Measurements from ENCODE around the gene TOMM7. TPM values are rescaled to one million over a fixed set of nuclear protein-coding genes. Genes with fewer than 3 reads are reported as not detected.
"Not testable (repeated sequence)": the region's sequence is repeated elsewhere in the genome, so short reads cannot be mapped to it uniquely, and the experiment has no call there.

TOMM7 gene
- polyA plus RNA-seq, 1 of the 3 experiments (the other 2 are of a cell fraction): 546 TPM

DNA sequence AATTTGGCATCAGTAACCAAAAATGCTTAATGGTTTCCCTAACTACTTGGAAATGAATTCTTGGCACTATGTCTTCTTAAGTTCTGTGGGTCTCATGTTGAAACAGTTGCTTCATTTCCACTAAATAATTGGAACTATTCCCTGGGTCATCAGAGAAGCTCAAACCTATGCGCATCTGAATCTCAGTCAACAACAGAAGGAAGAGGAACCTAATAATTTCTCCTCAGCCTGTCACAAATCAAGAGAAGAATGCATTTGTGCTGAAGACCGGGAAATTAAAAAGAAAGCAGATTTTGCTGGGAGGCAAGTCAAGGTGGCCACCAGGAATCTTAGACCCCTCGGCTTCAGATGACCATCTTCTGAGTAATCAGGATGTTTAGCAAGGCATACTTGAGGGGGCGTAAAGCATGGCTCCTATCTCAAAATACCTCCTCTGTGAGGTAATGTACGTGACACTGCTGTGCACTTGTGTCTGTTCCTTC is 41.4 kb downstream of the TOMM7 start:
- no peaks in the 10 kb centered on the region for H4K20me1 ChIP-seq (ENCODE audit: insufficient read depth)
- H3K4me2 ChIP-seq: no peak overlapping the region
- H3K9ac ChIP-seq: no peak overlapping the region
- no peak overlapping the region for H3K4me3 ChIP-seq (ENCODE audit: low read depth in 2 of 2, low read length in 1 of 2)
- H3F3A ChIP-seq (replicated peaks; ENCODE audit: insufficient read depth): peaks cover 4% of the 10 kb centered on the region
- POLR2A ChIA-PET: no interaction called here
- H3K36me3 ChIP-seq (replicated peaks in 1 of 2; ENCODE audit: control insufficient read depth in 1 of 2, insufficient read depth in 2 of 2, low read length in 1 of 2): no peaks in the 10 kb centered on the region
- H3K9me2 ChIP-seq: no peaks in the 10 kb centered on the region
- no peaks in the 10 kb centered on the region for H3K9me3 ChIP-seq
- 19% methylated on average over 5 of the region's 5 CpGs for WGBS (ENCODE audit: low lambda C conversion rate)
- no peaks in the 10 kb centered on the region for H3K79me2 ChIP-seq (ENCODE audit: insufficient read depth)
- no peak for DNase-seq
- H3K4me1 ChIP-seq (ENCODE audit: control insufficient read depth in 1 of 2, insufficient read depth in 2 of 2, low read depth in 1 of 2, low read length in 1 of 2): no peaks in the 10 kb centered on the region; a peak in 3 of 4 replicates
- H3K27me3 ChIP-seq (ENCODE audit: insufficient read depth): no peaks in the 10 kb centered on the region
- TF ChIP-seq SMC3 (IDR thresholded peaks at IDR 0.05; ENCODE audit: low read depth, low read length) (no peak), POLR2AphosphoS5 (IDR thresholded peaks at IDR 0.05; ENCODE audit: low read depth, low read length) (no peak), CTCF (IDR thresholded peaks at IDR 0.05) (no peak), GATA2 (CRISPR knock-in tag; IDR thresholded peaks at IDR 0.05) (no peak), TAF1 (IDR thresholded peaks at IDR 0.05; ENCODE audit: borderline replicate concordance, low read depth, low read length) (no peak), MEF2A (IDR thresholded peaks at IDR 0.05; ENCODE audit: borderline replicate concordance, low read depth) (no peak), NRF1 (IDR thresholded peaks at IDR 0.05; ENCODE audit: low read depth, low read length) (no peak), USF2 (IDR thresholded peaks at IDR 0.05; ENCODE audit: borderline replicate concordance, low read depth, low read length) (no peak), TCF12 (IDR thresholded peaks at IDR 0.05) (no peak), NFIC (IDR thresholded peaks at IDR 0.05; ENCODE audit: borderline replicate concordance) (no peak), REST (IDR thresholded peaks at IDR 0.05; ENCODE audit: low read depth, low read length) (no peak), RXRA (IDR thresholded peaks at IDR 0.05; ENCODE audit: borderline replicate concordance, low read depth) (no peak), FOXM1 (IDR thresholded peaks at IDR 0.05; ENCODE audit: low read depth) (no peak), YY1 (IDR thresholded peaks at IDR 0.05; ENCODE audit: low read depth) (no peak), EP300 (IDR thresholded peaks at IDR 0.05; ENCODE audit: borderline replicate concordance in 1 of 2, low read depth in 1 of 2, low read length in 1 of 2) (no peak), FOSL2 (IDR thresholded peaks at IDR 0.05; ENCODE audit: borderline replicate concordance, low read depth) (no peak)
- TF ChIP-seq, protein P1, sequence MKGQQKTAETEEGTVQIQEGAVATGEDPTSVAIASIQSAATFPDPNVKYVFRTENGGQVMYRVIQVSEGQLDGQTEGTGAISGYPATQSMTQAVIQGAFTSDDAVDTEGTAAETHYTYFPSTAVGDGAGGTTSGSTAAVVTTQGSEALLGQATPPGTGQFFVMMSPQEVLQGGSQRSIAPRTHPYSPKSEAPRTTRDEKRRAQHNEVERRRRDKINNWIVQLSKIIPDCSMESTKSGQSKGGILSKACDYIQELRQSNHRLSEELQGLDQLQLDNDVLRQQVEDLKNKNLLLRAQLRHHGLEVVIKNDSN (IDR thresholded peaks at IDR 0.05; ENCODE audit: borderline replicate concordance, low read depth): no peak
- CTCF ChIA-PET: interaction anchor here (0.9 to 3.0 kb wide), 12 partner anchors 8 to 306 kb away, joined by 3 to 29 read pairs (median 6); partner anchors contain the start of gene IL6
- peak overlapping the region; percentile 30; the same call in 1 of the 2 replicates for H2AFZ ChIP-seq (ENCODE audit: low read depth)
- H3K27ac ChIP-seq (ENCODE audit: low read depth in 2 of 2, low read length in 1 of 2): peak overlapping the region in 1 of 2 experiments; percentile 50; a peak in 2 of 4 replicates

DNA sequence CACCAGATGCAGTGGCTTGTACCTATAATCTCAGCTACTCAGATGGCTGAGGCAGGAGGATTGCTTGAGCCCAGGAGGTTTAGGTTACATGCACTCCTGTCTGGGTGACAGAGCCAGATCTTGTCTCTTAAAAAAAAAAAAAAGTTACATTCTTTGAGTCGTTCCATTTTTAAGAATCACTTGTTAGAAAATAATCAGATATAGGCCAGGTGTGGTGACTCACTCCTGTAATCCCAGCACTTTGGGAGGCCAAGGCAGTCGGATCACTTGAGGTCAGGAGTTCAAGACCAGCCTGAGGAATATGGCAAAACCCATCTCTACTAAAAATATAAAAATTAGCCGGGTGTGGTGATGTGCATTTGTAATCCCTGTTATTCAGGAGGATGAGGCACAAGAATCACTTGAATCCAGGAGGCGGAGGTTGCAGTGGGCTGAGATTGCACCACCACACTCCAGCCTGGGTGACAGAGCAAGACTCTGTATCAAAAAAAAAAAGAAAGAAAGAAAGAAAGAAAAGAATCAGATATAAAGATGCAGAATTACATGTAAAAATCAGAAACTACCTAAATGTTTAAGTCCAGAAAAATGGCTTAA is 42.8 kb downstream of the TOMM7 start:
- H2AFZ ChIP-seq (ENCODE audit: low read depth); H3K9me3 ChIP-seq; H3K4me2 ChIP-seq; H3K27me3 ChIP-seq (ENCODE audit: insufficient read depth); POLR2A ChIA-PET; H3K4me1 ChIP-seq (ENCODE audit: control insufficient read depth in 1 of 2, insufficient read depth in 2 of 2, low read depth in 1 of 2, low read length in 1 of 2); H3K36me3 ChIP-seq (replicated peaks in 1 of 2; ENCODE audit: control insufficient read depth in 1 of 2, insufficient read depth in 2 of 2, low read length in 1 of 2); H3K27ac ChIP-seq (ENCODE audit: low read depth in 2 of 2, low read length in 1 of 2); H3K79me2 ChIP-seq (ENCODE audit: insufficient read depth); H3K4me3 ChIP-seq (ENCODE audit: low read depth in 2 of 2, low read length in 1 of 2); H4K20me1 ChIP-seq (ENCODE audit: insufficient read depth); H3K9ac ChIP-seq; H3F3A ChIP-seq (replicated peaks; ENCODE audit: insufficient read depth); DNase-seq; H3K9me2 ChIP-seq: not testable (repeated sequence)
- WGBS (ENCODE audit: low lambda C conversion rate): 8% methylated on average over 4 of the region's 4 CpGs
- CTCF ChIA-PET: interaction anchor here (2.0 kb wide), 1 partner anchor 220 kb away, joined by 12 read pairs; no protein-coding TSS in a partner anchor
